Measurements from ENCODE around the gene LRIF1.

DNA sequence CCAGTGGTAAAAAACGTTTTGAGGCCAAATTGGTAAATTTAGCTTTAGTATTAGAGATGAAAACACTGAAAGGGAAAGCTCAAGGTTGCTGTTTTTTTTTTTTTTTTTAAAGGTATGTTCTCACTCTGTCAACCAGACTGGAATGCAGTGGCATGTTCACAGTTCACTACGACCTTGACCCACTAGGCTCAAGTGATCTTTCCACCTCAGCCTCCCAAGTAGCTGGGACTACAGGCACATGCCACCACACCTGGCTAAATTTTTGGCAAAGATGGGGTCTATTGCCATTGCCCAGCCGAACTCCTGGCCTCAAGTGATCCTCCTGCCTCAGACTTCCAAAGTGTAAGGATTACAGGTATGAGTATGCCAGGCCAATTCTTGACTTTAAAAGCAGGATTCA is 18.9 kb downstream of the LRIF1 start:
- TF ChIP-seq, protein P1, sequence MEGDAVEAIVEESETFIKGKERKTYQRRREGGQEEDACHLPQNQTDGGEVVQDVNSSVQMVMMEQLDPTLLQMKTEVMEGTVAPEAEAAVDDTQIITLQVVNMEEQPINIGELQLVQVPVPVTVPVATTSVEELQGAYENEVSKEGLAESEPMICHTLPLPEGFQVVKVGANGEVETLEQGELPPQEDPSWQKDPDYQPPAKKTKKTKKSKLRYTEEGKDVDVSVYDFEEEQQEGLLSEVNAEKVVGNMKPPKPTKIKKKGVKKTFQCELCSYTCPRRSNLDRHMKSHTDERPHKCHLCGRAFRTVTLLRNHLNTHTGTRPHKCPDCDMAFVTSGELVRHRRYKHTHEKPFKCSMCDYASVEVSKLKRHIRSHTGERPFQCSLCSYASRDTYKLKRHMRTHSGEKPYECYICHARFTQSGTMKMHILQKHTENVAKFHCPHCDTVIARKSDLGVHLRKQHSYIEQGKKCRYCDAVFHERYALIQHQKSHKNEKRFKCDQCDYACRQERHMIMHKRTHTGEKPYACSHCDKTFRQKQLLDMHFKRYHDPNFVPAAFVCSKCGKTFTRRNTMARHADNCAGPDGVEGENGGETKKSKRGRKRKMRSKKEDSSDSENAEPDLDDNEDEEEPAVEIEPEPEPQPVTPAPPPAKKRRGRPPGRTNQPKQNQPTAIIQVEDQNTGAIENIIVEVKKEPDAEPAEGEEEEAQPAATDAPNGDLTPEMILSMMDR (IDR thresholded peaks at IDR 0.05) = no peak
- TF ChIP-seq POLR2A (IDR thresholded peaks at IDR 0.05) = no peak
